Heart right ventricle (tissue), 16 donors: Measurements from ENCODE around the gene BICC1. TPM values are rescaled to one million over a fixed set of nuclear protein-coding genes. Genes with fewer than 3 reads are reported as not detected.
A peak's percentile ranks its signal among the peaks of the same experiment; 100 is the strongest.

Source experiments
- ATAC-seq, 8 donors: fragments of 200-7000 bp; cut with Tn5 transposase; one replicate each; pipeline ENCODE4 v1.9.1; 2020; ENCODE audit warnings: mild to moderate bottlenecking in 8 of 8, moderate library complexity in 8 of 8, moderate number of reproducible peaks in 1 of 8
- DNase-seq, 2 donors: peaks; one replicate each; pipeline ENCODE4 v3.0.0-alpha.2; 2020
- H3K27ac ChIP-seq, 10 donors: fragments of 200-600 bp; sonication (generic) in 2 of 10; one replicate each; pipeline versions ENCODE4 v1.5.0 to v1.8.0; 2020 to 2022; ENCODE audit warnings: mild to moderate bottlenecking in 3 of 10
- H3K27me3 ChIP-seq, 7 donors: fragments of 200-600 bp; one replicate each; pipeline ENCODE4 v1.8.0; 2021 to 2022; ENCODE audit warnings: mild to moderate bottlenecking in 2 of 7
- H3K36me3 ChIP-seq, 9 donors: fragments of 200-600 bp; sonication (generic) in 1 of 9; one replicate each; pipeline versions ENCODE4 v1.5.0 to v1.8.0; 2020 to 2022; ENCODE audit warnings: mild to moderate bottlenecking in 2 of 9
- H3K4me1 ChIP-seq, 9 donors: fragments of 200-600 bp; sonication (generic) in 1 of 9; one replicate each; pipeline versions ENCODE4 v1.5.0 to v1.8.0; 2020 to 2022; ENCODE audit warnings: mild to moderate bottlenecking in 4 of 9
- H3K4me3 ChIP-seq, 10 donors: fragments of 200-600 bp; sonication (generic) in 2 of 10; one replicate each; pipeline versions ENCODE4 v1.5.0 to v1.8.0; 2020 to 2022; ENCODE audit warnings: mild to moderate bottlenecking in 7 of 10, moderate library complexity in 2 of 10
- H3K9me3 ChIP-seq, 11 donors: fragments of 200-600 bp in 10 of 11; sonication (generic) in 2 of 11; one replicate each; pipeline versions ENCODE4 v1.5.0 to v1.8.0; 2013 to 2022; ENCODE audit warnings: mild to moderate bottlenecking in 2 of 11, control low read depth in 1 of 11, moderate library complexity in 1 of 11
- WGBS, 2 donors: extraction: QIAGEN DNeasy Blood & Tissue Kit; methylation state at CpG; one replicate each; pipeline ENCODE4 v1.1.7; 2013; ENCODE audit warnings: inconsistent platforms in 1 of 2; 5-methylcytosine and 5-hydroxymethylcytosine counted together
- intact Hi-C, 10 donors: fragments of 100-400 bp; cut with DNase I; formaldehyde crosslinking; loops; one replicate each; pipeline versions ENCODE4 v1.11.1 to v1.14.2; 2022
- polyA plus RNA-seq, 2 donors: library from polyadenylated mRNA; stranded (reverse); fragments of 200-250 nt; gene quantifications; one replicate each; pipeline ENCODE4 v1.2.3, GENCODE V29; 2013
- total RNA-seq, 10 donors: library from RNA; stranded (reverse); fragmentation: NEBNext Ultra II Directional in 3 of 10; extraction: Animal tissue kit (Norgen Biotek cat#: 25700) in 3 of 10; gene quantifications; one replicate each; pipeline versions ENCODE4 v1.2.1 to v1.2.4, GENCODE V29; 2021 to 2023
- TF ChIP-seq, protein P1 (sequence below), 9 donors: fragments of 200-600 bp; sonication (generic) in 2 of 9; IDR thresholded peaks; one replicate each; pipeline versions ENCODE4 v1.5.0 to v1.8.0; 2021 to 2022; ENCODE audit warnings: antibody characterized with exemption in 9 of 9, mild to moderate bottlenecking in 5 of 9, moderate library complexity in 1 of 9
- donor health status: Arrhythmogenic right ventricular cardiomyopathy.
- donor health status: ischemic (EF 13 %, LVEDD 7.1; RV severe dilation, severe dysfunction).
- donor health status: healthy with polysubstance abuse.
- donor health status: DM: no; HTN: yes; CAD: no.
- donor health status: DM: no; HTN: no; CAD: no.
- donor health status: ischemic (EF 25% LVEDD 6.9; RV normal size, moderate dysfunction).
- donor health status: ischemic (EF 25% LVEDD 5.7; RV mildly dilated, moderate dysfunction).
- donor health status: healthy.
- donor health status: DM: yes; HTN: yes; CAD: no.
- donor health status: Ischemic cardiomyopathy.
- donor health status: ischemic (EF 35%, LVEDD 5.7; RV mildly dilated, moderate dysfunction).
- donor health status: nonischemic (EF 11% LVEDD 7.7; RV severe dilation, severe dysfunction).
- donor health status: DM: yes; HTN: yes; CAD: no.
- donor health status: PGD.
- donor health status: ischemic (EF 29% LVEDD 5.4; RV normal size, mild dysfunction).
- donor health status: nonischemic (EF 23%, LVEDD 6.1; RV moderate dilation, normal function).

Gene BICC1
- total and polyA plus RNA-seq, 12 donors, result 1.6 to 9.2 (median 5.0) TPM

GRCh38 chr10:58813573-58813972 lies 300.9 kb downstream of the BICC1 start:
- ATAC-seq, result no peak
- no peak overlapping the region for H3K27ac ChIP-seq
- H3K36me3 ChIP-seq, result peaks cover 0 to 10% (median 0%) of the 10 kb centered on the region in 9 donors
- no peak overlapping the region for H3K4me3 ChIP-seq
- 89 to 93% methylated on average over 8 of the region's 8 CpGs for WGBS, 2 donors
- no peaks in the 10 kb centered on the region for H3K9me3 ChIP-seq
- DNase-seq, result no peak
- TF ChIP-seq, protein P1, sequence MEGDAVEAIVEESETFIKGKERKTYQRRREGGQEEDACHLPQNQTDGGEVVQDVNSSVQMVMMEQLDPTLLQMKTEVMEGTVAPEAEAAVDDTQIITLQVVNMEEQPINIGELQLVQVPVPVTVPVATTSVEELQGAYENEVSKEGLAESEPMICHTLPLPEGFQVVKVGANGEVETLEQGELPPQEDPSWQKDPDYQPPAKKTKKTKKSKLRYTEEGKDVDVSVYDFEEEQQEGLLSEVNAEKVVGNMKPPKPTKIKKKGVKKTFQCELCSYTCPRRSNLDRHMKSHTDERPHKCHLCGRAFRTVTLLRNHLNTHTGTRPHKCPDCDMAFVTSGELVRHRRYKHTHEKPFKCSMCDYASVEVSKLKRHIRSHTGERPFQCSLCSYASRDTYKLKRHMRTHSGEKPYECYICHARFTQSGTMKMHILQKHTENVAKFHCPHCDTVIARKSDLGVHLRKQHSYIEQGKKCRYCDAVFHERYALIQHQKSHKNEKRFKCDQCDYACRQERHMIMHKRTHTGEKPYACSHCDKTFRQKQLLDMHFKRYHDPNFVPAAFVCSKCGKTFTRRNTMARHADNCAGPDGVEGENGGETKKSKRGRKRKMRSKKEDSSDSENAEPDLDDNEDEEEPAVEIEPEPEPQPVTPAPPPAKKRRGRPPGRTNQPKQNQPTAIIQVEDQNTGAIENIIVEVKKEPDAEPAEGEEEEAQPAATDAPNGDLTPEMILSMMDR (IDR thresholded peaks at IDR 0.05), result no peak
- H3K27me3 ChIP-seq, result no peaks in the 10 kb centered on the region
- peaks cover 0 to 24% (median 5%) of the 10 kb centered on the region in 9 donors for H3K4me1 ChIP-seq
- intact Hi-C loops, result no loop called here

GRCh38 chr10:58817201-58817846 lies 304.7 kb downstream of the BICC1 start:
- peak in 1 of 2 donors; percentile 23 for DNase-seq
- Histone ChIP-seq H3K9me3 (no peaks in the 10 kb centered on the region), H3K4me1 (peaks cover 0 to 47% (median 11%) of the 10 kb centered on the region in 9 donors), H3K4me3 (no peak overlapping the region), H3K27me3 (no peaks in the 10 kb centered on the region), H3K27ac (peak overlapping the region in 8 of 10 donors; percentile 2 to 72 (median 36)), H3K36me3 (peaks cover 0 to 10% (median 0%) of the 10 kb centered on the region in 9 donors)
- peak in 7 of 8 donors; percentile 60 to 87 (median 69) for ATAC-seq
- intact Hi-C loops, result no loop called here
- TF ChIP-seq, protein P1 (IDR thresholded peaks at IDR 0.05), result no peak
- 17 to 22% methylated on average over 2 of the region's 2 CpGs for WGBS, 2 donors

DNA sequence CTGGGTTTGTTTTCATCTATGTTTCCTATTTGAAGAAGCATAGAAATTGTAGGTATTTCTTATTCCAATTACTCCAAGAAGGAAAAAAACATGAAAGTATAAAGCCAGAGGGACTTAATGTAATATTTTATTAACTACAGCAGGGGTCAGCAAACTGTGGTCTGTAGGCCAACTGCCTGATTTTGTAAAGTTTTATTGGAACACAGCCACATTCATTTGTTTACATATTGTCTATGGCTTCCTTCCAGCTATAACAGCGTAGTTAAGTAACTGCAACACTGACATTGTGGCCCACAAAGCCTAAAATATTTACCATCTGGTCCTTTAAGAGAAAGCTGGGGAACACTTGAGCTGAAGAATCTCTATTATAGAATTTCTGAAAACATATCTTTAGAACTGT lies 306.2 kb downstream of the BICC1 start:
- Histone ChIP-seq H3K4me3 (no peak overlapping the region), H3K36me3 (peaks cover 0 to 9% (median 0%) of the 10 kb centered on the region in 9 donors), H3K27ac (peak overlapping the region in 1 of 10 donors; percentile 11), H3K27me3 (no peaks in the 10 kb centered on the region), H3K4me1 (peaks cover 0 to 47% (median 11%) of the 10 kb centered on the region in 9 donors), H3K9me3 (no peaks in the 10 kb centered on the region)
- TF ChIP-seq, protein P1 (IDR thresholded peaks at IDR 0.05), result peak in 3 of 9 donors; percentile 5 to 27 (median 14)
- DNase-seq (no peak), ATAC-seq (peak in 1 of 8 donors; percentile 29)
- 37 to 46% methylated on average over 1 of the region's 1 CpG for WGBS, 2 donors
- intact Hi-C loops, result no loop called here

- WGBS, 2 donors, result 89 to 94% methylated on average over 1 of the region's 1 CpG
- DNase-seq (no peak), ATAC-seq (no peak)
- Histone ChIP-seq H3K27me3 (no peaks in the 10 kb centered on the region), H3K9me3 (no peaks in the 10 kb centered on the region), H3K36me3 (peaks cover 0 to 3% (median 0%) of the 10 kb centered on the region in 9 donors), H3K4me3 (no peak overlapping the region), H3K27ac (peak overlapping the region in 2 of 10 donors; percentile 2 to 14), H3K4me1 (peaks cover 0 to 47% (median 11%) of the 10 kb centered on the region in 9 donors)
- TF ChIP-seq, protein P1 (IDR thresholded peaks at IDR 0.05), result no peak
- intact Hi-C loops, result no loop called here
Measured at GRCh38 chr10:58820386-58820785, 307.7 kb downstream of the BICC1 start.
